Ishikawa (cell line): ENCODE data around the gene PYCR2.

ENCODE experiments used
- EP300 ChIP-seq: IDR thresholded peaks from 2 replicates; pipeline ENCODE4 v1.6.1; 2012; ENCODE audit warnings: borderline replicate concordance
- FOXM1 ChIP-seq: IDR thresholded peaks from 2 replicates; pipeline ENCODE4 v1.6.1; 2012; ENCODE audit warnings: low read depth, borderline replicate concordance
- MAX ChIP-seq: IDR thresholded peaks from 2 replicates; pipeline ENCODE4 v1.6.1; 2012
- RAD21 ChIP-seq: IDR thresholded peaks from 2 replicates; pipeline ENCODE4 v1.6.1; 2012; ENCODE audit warnings: low read depth
- TAF1 ChIP-seq: IDR thresholded peaks from 2 replicates; pipeline ENCODE4 v1.6.1; 2012; ENCODE audit warnings: low read depth, mild to moderate bottlenecking
- YY1 ChIP-seq: IDR thresholded peaks from 2 replicates; pipeline ENCODE4 v1.6.1; 2012; ENCODE audit warnings: low read depth
- ZBTB7A ChIP-seq: IDR thresholded peaks from 2 replicates; pipeline ENCODE4 v1.6.1; 2012; ENCODE audit warnings: low read depth

DNA sequence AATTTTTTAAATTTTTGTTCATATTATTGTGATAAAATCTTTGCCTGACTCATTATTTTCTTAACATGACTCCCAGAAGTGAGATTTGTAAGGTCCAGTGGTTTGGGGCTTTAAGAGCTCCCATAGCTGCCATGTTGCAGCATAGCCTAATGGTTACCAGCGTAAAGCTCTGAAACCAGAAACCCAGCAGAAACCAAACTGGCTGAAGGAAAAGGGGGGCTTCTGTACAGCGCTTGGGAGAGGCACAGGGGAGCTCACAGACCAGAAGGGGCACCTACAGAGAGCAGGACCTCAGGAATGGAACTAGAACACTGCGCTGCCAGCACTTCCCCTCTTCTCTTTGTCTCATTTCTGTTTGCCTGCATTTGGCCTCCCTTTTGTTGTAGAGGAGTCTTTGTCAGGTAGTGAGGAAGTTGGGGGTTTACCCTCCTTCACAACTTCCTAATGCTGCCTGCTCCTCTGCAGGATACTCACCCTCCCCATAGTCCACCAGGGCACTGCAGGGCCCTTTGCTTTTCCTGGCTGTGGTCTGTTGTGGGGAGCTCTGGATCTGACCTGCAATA, 2.6 kb upstream of the PYCR2 start:
- TF ChIP-seq EP300 (no peak), RAD21 (no peak), YY1 (no peak), TAF1 (no peak), MAX (no peak), FOXM1 (no peak), ZBTB7A (no peak)
